IMR-90 (cell line): Measurements from ENCODE around the gene ZNF440. TPM values are rescaled to one million over a fixed set of nuclear protein-coding genes. Genes with fewer than 3 reads are reported as not detected.

Source experiments
- ATAC-seq: fragments of 200-7000 bp; cut with Tn5 transposase; 2 replicates; pipeline ENCODE4 v1.9.1; 2020; ENCODE audit warnings: low read depth, mild to moderate bottlenecking, moderate library complexity
- BruUV-seq: library from RNA; stranded (reverse); fragments of 400-500 nt; replicated peaks from 2 replicates; lab custom pipeline; 2021; lab: Mats Ljungman, UMichigan
- CTCF ChIA-PET: fragments of 300-600 bp; formaldehyde crosslinking; extraction: SDS; loops from one replicate; lab custom pipeline; 2021; ENCODE audit warnings: antibody characterized with exemption; lab: Yijun Ruan, JAX
- POLR2A ChIA-PET: fragments of 300-600 bp; sonication (Branson Sonifier 250); formaldehyde crosslinking; loops from one replicate; lab custom pipeline; 2022; ENCODE audit warnings: antibody characterized with exemption; ENCODE audit not compliant: unreplicated experiment; lab: Charles Lee
- DNase-seq: peaks from one replicate; pipeline ENCODE4 v3.0.0; 2013
- H2AFZ ChIP-seq: replicated peaks from 2 replicates; pipeline ENCODE3; 2013; ENCODE audit warnings: low read length, mild to moderate bottlenecking; ENCODE audit not compliant: poor library complexity
- H2AK5ac ChIP-seq: 2 replicates; pipeline ENCODE4 v1.6.1; 2013; ENCODE audit warnings: low read depth, low read length, inconsistent platforms
- H2AK9ac ChIP-seq: replicated peaks from 2 replicates; pipeline ENCODE3; 2013; ENCODE audit warnings: mild to moderate bottlenecking, low read depth, low read length, moderate library complexity; ENCODE audit not compliant: poor library complexity
- H2BK120ac ChIP-seq: 2 replicates; pipeline ENCODE4 v1.6.1; 2013; ENCODE audit warnings: low read depth, low read length, inconsistent platforms
- H2BK15ac ChIP-seq: 3 replicates; pipeline ENCODE4 v1.6.1; 2013; ENCODE audit warnings: low read depth, low read length, inconsistent platforms
- H2BK20ac ChIP-seq: 2 replicates; pipeline ENCODE4 v1.6.1; 2013; ENCODE audit warnings: low read depth, mild to moderate bottlenecking, inconsistent platforms, low read length, moderate library complexity
- H2BK5ac ChIP-seq: 2 replicates; pipeline ENCODE4 v1.6.1; 2013; ENCODE audit warnings: mild to moderate bottlenecking, low read depth, low read length, inconsistent platforms; ENCODE audit not compliant: poor library complexity, severe bottlenecking
- H3K14ac ChIP-seq: replicated peaks from 2 replicates; pipeline ENCODE4 v1.6.1; 2013; ENCODE audit warnings: low read depth, low read length, inconsistent platforms
- H3K18ac ChIP-seq: 2 replicates; pipeline ENCODE4 v1.6.1; 2013; ENCODE audit warnings: low read depth, low read length, control low read depth
- H3K23ac ChIP-seq: 2 replicates; pipeline ENCODE4 v1.6.1; 2013; ENCODE audit warnings: low read depth, low read length, inconsistent platforms
- H3K27ac ChIP-seq: 2 replicates; pipeline ENCODE4 v1.5.1; 2013; ENCODE audit warnings: mild to moderate bottlenecking, control low read depth, low read length; ENCODE audit not compliant: insufficient read depth
- H3K27me3 ChIP-seq: 2 replicates; pipeline ENCODE4 v1.6.1; 2013; ENCODE audit warnings: low read length; ENCODE audit not compliant: control insufficient read depth, insufficient read depth
- H3K36me3 ChIP-seq: 2 replicates; pipeline ENCODE4 v1.6.1; 2013; ENCODE audit warnings: low read length, mixed read lengths; ENCODE audit not compliant: control insufficient read depth, insufficient read depth
- H3K4ac ChIP-seq: 2 replicates; pipeline ENCODE4 v1.6.1; 2013; ENCODE audit warnings: low read depth, low read length, inconsistent platforms
- H3K4me1 ChIP-seq: 2 replicates; pipeline ENCODE4 v1.6.1; 2013; ENCODE audit warnings: low read length, mixed read lengths; ENCODE audit not compliant: control insufficient read depth, insufficient read depth
- H3K4me2 ChIP-seq: 2 replicates; pipeline ENCODE4 v1.6.1; 2013; ENCODE audit warnings: low read depth, mild to moderate bottlenecking, control low read depth, low read length, moderate library complexity
- H3K4me3 ChIP-seq: 2 replicates; pipeline ENCODE4 v1.5.1; 2013; ENCODE audit warnings: low read depth, mild to moderate bottlenecking, control low read depth, low read length, moderate library complexity; ENCODE audit not compliant: insufficient read depth
- H3K56ac ChIP-seq: 2 replicates; pipeline ENCODE4 v1.6.1; 2013; ENCODE audit warnings: low read length, inconsistent platforms; ENCODE audit not compliant: insufficient read depth; ENCODE audit errors: extremely low read depth
- H3K79me1 ChIP-seq, 2 experiments: 2 replicates each; pipeline ENCODE4 v1.6.1; 2013; ENCODE audit warnings: low read length in 2 of 2, inconsistent platforms in 1 of 2, low read depth in 1 of 2
- H3K9ac ChIP-seq: 2 replicates; pipeline ENCODE4 v1.6.1; 2013; ENCODE audit warnings: low read depth, low read length, control low read depth
- H3K9me1 ChIP-seq: 2 replicates; pipeline ENCODE4 v1.6.1; 2013; ENCODE audit warnings: low read length, inconsistent platforms; ENCODE audit not compliant: insufficient read depth
- H3K9me3 ChIP-seq: 2 replicates; pipeline ENCODE4 v1.6.1; 2013; ENCODE audit warnings: low read length; ENCODE audit not compliant: control insufficient read depth, insufficient read depth
- H4K20me1 ChIP-seq: 2 replicates; pipeline ENCODE4 v1.6.1; 2013; ENCODE audit warnings: low read length, inconsistent platforms; ENCODE audit not compliant: insufficient read depth
- H4K5ac ChIP-seq: 2 replicates; pipeline ENCODE4 v1.6.1; 2013; ENCODE audit warnings: mild to moderate bottlenecking, low read depth, low read length, control low read depth
- H4K8ac ChIP-seq, 2 experiments: 2 replicates each; pipeline ENCODE4 v1.6.1; 2013; ENCODE audit warnings: low read depth in 2 of 2, low read length in 2 of 2, control low read depth in 1 of 2, inconsistent platforms in 1 of 2
- H4K91ac ChIP-seq: 2 replicates; pipeline ENCODE4 v1.6.1; 2013; ENCODE audit warnings: low read depth, low read length, inconsistent platforms; ENCODE audit not compliant: insufficient read depth
- BHLHE40 ChIP-seq: fragments of 150-350 bp; IDR thresholded peaks from 2 replicates; pipeline ENCODE4 v1.6.1; 2016; ENCODE audit warnings: mild to moderate bottlenecking, low read depth, low read length
- CEBPB ChIP-seq: IDR thresholded peaks from 2 replicates; pipeline ENCODE4 v1.6.1; 2012; ENCODE audit warnings: low read depth, low read length, improper control_type of control experiment
- CHD1 ChIP-seq: IDR thresholded peaks from 2 replicates; pipeline ENCODE4 v1.6.1; 2012; ENCODE audit warnings: low read depth, low read length, improper control_type of control experiment
- CTCF ChIP-seq: conservative IDR thresholded peaks from 2 replicates; pipeline ENCODE4 v1.5.1; 2012; ENCODE audit warnings: mild to moderate bottlenecking, low read depth, low read length, improper control_type of control experiment
- ELK1 ChIP-seq: fragments of 150-350 bp; IDR thresholded peaks from 2 replicates; pipeline ENCODE4 v1.6.1; 2016; ENCODE audit warnings: low read depth, mild to moderate bottlenecking, low read length, moderate library complexity, borderline replicate concordance
- FOS ChIP-seq: fragments of 150-350 bp; IDR thresholded peaks from 2 replicates; pipeline ENCODE4 v1.6.1; 2016; ENCODE audit warnings: low read depth, low read length
- MAFK ChIP-seq: IDR thresholded peaks from 2 replicates; pipeline ENCODE4 v1.6.1; 2012; ENCODE audit warnings: low read depth, low read length, improper control_type of control experiment
- MAZ ChIP-seq: IDR thresholded peaks from 2 replicates; pipeline ENCODE4 v1.6.1; 2012; ENCODE audit warnings: low read depth, mild to moderate bottlenecking, low read length, improper control_type of control experiment, moderate library complexity, borderline replicate concordance
- MXI1 ChIP-seq: IDR thresholded peaks from 2 replicates; pipeline ENCODE4 v1.6.1; 2012; ENCODE audit warnings: low read depth, mild to moderate bottlenecking, low read length, moderate library complexity, borderline replicate concordance
- NFE2L2 ChIP-seq: fragments of 150-350 bp; IDR thresholded peaks from 2 replicates; pipeline ENCODE4 v1.6.1; 2016; ENCODE audit warnings: low read depth, mild to moderate bottlenecking, low read length
- POLR2A ChIP-seq: IDR thresholded peaks from 2 replicates; pipeline ENCODE4 v1.6.1; 2012; ENCODE audit warnings: mild to moderate bottlenecking, low read depth, low read length
- RAD21 ChIP-seq: IDR thresholded peaks from 2 replicates; pipeline ENCODE4 v1.6.1; 2012; ENCODE audit warnings: low read length, improper control_type of control experiment
- RCOR1 ChIP-seq: IDR thresholded peaks from 2 replicates; pipeline ENCODE4 v1.6.1; 2012; ENCODE audit warnings: mild to moderate bottlenecking, low read length, improper control_type of control experiment; ENCODE audit not compliant: insufficient replicate concordance
- RFX5 ChIP-seq: IDR thresholded peaks from 2 replicates; pipeline ENCODE4 v1.8.0; 2012; ENCODE audit warnings: low read depth, mild to moderate bottlenecking, low read length, moderate library complexity
- SMC3 ChIP-seq: fragments of 150-350 bp; IDR thresholded peaks from 2 replicates; pipeline ENCODE4 v1.6.1; 2016; ENCODE audit warnings: low read depth, mild to moderate bottlenecking, antibody characterized with exemption, low read length, moderate library complexity
- USF2 ChIP-seq: fragments of 150-350 bp; IDR thresholded peaks from 2 replicates; pipeline ENCODE4 v1.6.1; 2017; ENCODE audit warnings: mild to moderate bottlenecking, antibody characterized with exemption, low read length, low read depth
- dilution Hi-C: fragments of 300-500 bp; cut with HindIII; formaldehyde crosslinking; loops from one replicate; pipeline ENCODE4 v1.14.3; 2018; ENCODE audit warnings: low sequenced_read_pairs; ENCODE audit not compliant: unreplicated experiment
- in situ Hi-C: fragments of 300-500 bp; cut with MboI; formaldehyde crosslinking; loops from 3 replicates; pipeline ENCODE4 v1.14.3; 2019; ENCODE audit warnings: low sequenced_read_pairs, inconsistent platforms, mixed read lengths
- intact Hi-C: fragments of 100-400 bp; cut with micrococcal nuclease; formaldehyde crosslinking; loops from 2 replicates; pipeline ENCODE4 v1.10.0; 2022
- polyA plus RNA-seq, 3 experiments: library from polyadenylated mRNA; depleted of rRNA; stranded (reverse); fragments of >200 nt; gene quantifications; 2 replicates each; pipeline ENCODE4 v1.2.3, GENCODE V29; 2012; ENCODE audit warnings: low replicate concordance in 1 of 3
- total RNA-seq: library from RNA; depleted of rRNA; stranded (reverse); fragments of >200 nt; gene quantifications from 2 replicates; pipeline ENCODE4 v1.2.3, GENCODE V29; 2012

Gene ZNF440
- total and polyA plus RNA-seq, 2 of the 4 experiments (the other 2 are of a cell fraction): 2.8 to 8.4 TPM

- H3K23ac ChIP-seq: no peak overlapping the region
- H2BK5ac ChIP-seq: no peak overlapping the region
- intact Hi-C loops (no loop called here), dilution Hi-C loops (no loop called here), in situ Hi-C loops (no loop called here)
- no peak overlapping the region for H3K4me2 ChIP-seq
- ATAC-seq: no peak
- no peak overlapping the region for H2BK120ac ChIP-seq
- no TSS peak for BruUV-seq
- POLR2A ChIA-PET: no interaction called here
- TF ChIP-seq MXI1 (no peak), SMC3 (no peak), USF2 (no peak), MAZ (no peak), FOS (no peak), MAFK (no peak), CEBPB (no peak), CTCF (no peak), RCOR1 (no peak), NFE2L2 (no peak), BHLHE40 (no peak), POLR2A (no peak), ELK1 (no peak), RFX5 (no peak), CHD1 (no peak), RAD21 (no peak)
- no peak overlapping the region for H2BK20ac ChIP-seq
- H3K9ac ChIP-seq: no peak overlapping the region
- H2AFZ ChIP-seq: no peak overlapping the region
- no peak overlapping the region for H2BK15ac ChIP-seq
- 0 out of 2 replicates have a peak, but pooled peaks cover 2% of the 10 kb centered on the region for H3K4me1 ChIP-seq
- H3K9me1 ChIP-seq: no peaks in the 10 kb centered on the region
- CTCF ChIA-PET: interaction anchor here (0.6 kb wide), 1 partner anchor 588 kb away, joined by 6 read pairs; no protein-coding TSS in a partner anchor
- no peak overlapping the region for H3K4ac ChIP-seq
- no peak overlapping the region for H2AK9ac ChIP-seq
- H3K79me1 ChIP-seq: no peaks in the 10 kb centered on the region
- H4K91ac ChIP-seq: no peak overlapping the region
- no peaks in the 10 kb centered on the region for H4K20me1 ChIP-seq
- DNase-seq: no peak
- no peak overlapping the region for H2AK5ac ChIP-seq
- H3K36me3 ChIP-seq: no peaks in the 10 kb centered on the region
- no peak overlapping the region for H4K8ac ChIP-seq
- H3K27me3 ChIP-seq: no peaks in the 10 kb centered on the region
- peaks cover 5% of the 10 kb centered on the region; the same call in 1 of the 2 replicates for H3K9me3 ChIP-seq
- no peak overlapping the region for H3K18ac ChIP-seq
- H3K27ac ChIP-seq: no peak overlapping the region
- no peak overlapping the region for H3K14ac ChIP-seq
- H3K56ac ChIP-seq: no peak overlapping the region
- no peak overlapping the region for H4K5ac ChIP-seq
- H3K4me3 ChIP-seq: no peak overlapping the region
Measured at GRCh38 chr19:11792942-11793341, 21.1 kb upstream of the ZNF440 start.
